ENCODE results near the gene TMSB10.

The TMSB10 gene

DNA sequence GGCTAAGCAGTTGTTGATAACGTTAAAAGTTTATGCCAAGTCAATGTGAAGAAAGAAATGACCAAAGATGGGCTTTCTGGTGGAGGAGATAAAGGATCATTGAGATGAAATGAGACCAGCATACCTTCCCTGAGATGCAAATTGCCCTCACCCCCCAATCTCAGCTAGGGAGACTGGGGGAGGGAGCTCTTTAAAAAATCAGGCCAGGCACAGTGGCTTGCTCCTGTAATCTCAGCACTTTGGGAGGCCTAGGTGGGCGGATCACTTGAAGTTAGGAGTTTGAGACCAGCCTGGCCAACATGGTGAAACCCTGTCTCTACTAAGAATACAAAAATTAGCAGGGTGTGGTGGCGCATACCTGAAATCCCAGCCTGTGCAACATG, 34.6 kb downstream of the TMSB10 start:
- peak; percentile 60 for DNase-seq

DNA sequence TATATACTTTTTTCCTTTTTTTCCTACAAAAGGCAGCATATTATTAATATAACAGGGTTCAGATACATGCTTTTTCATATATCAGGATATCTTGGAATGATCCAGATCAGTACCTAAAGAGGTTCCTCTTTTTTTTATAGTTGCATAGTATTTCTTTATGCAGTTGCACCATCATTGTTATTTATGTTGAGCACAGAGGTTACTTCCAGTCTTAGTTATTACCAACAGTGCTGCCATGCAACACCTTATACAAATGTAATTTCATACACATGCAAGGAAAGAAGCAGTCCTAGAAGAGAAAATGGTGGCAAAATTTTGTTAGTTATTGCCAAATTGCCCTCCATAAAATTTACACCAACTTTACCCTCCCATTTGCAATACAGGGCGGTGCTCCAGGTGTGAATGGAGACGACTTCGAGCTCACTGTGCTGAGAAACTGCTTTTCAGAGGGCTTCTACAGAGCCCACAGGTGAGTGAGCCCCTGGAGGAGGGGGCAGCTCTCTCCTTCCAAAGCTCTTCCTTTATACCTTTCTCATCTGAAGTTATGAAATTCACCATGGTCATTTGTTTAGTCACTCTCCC, 35.5 kb downstream of the TMSB10 start:
- no peak for DNase-seq

DNA sequence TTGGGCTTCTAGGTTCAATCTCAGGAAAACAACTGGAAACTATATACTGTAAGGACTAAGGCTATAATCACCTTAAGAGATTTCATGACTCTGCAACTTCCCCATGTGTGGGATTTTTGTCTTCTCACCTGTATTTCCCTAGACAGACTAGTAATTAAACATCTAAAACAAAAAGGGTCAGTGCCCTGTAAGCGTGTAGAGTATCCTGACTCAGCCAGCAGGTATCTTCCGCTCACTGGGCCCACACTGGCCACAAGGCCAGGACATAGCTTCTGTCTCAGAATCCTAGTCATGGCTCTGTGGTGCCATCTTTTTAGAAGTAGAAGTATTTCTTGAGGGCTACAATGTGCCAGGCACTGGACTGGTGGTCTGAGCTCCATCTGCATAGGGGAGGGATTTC, 36.7 kb downstream of the TMSB10 start:
- DNase-seq: no peak

DNA sequence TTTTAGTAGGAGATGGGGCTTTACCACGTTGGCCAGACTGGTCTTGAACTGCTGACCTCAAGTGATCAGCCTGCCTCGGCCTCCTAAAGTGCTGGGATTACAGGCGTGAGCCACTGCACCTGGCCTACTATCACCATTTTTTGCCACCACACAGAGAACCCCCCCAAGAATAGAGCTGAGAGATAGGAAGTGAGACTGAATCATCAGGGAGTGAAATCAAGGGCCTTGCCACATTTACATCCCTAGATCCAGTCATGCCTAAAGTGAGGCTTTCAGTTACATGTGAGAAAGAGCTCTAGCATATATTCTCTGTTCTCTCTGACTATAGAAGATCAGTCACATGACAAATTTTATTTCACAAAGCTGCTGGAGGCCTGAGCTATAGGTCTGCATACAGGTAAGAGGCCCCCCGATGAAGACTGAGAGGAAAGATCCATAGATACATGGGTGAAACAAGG, 37.5 kb downstream of the TMSB10 start:
- DNase-seq: peak; percentile 57

DNA sequence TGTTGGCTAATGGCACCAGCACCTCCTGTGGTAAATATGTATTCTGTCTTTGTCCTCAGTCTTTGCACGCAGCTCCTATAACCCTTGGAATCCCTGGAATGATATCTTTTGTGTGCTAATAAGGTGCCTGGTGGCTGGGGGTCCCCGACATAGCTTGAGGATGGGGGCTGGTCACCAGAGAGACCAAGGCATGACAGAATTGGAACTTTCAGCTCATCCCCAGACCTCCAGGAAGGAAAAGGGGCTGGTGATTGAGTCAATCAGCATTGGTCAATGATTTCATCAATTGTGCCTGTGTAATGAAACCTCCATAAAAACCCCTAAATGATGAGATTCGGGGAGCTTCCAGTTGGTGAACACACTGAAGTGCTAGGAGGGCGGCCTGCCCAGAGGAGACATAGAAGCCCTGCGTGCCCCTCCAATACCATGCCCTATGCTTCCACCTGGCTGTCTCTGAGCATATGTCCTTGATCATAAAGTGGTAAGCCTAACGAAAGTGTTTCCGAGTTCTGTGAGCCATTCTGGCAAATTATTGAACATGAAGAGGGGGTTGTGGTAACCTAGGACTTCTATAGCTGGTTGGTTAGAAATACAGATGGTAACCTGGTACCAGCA, 38.9 kb downstream of the TMSB10 start:
- DNase-seq: no peak

DNA sequence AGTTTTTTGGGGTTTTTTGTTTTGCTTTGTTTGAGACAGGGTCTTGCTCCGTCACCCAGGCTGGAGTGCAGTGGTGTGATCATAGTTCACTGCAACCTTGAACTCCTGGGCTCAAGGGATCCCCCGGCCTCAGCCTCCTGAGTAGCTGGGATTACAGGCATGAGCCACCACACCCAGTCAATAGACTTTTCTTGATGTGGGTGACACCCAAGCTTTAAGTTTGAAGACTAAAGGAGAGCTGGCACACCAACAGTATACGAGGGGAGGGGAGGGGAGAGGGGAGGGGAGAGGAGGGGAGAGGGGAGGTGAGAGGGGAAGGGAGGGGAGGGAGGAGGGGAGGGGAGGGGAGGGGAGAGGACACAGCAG, 40.4 kb downstream of the TMSB10 start:
- DNase-seq: peak; percentile 67

DNA sequence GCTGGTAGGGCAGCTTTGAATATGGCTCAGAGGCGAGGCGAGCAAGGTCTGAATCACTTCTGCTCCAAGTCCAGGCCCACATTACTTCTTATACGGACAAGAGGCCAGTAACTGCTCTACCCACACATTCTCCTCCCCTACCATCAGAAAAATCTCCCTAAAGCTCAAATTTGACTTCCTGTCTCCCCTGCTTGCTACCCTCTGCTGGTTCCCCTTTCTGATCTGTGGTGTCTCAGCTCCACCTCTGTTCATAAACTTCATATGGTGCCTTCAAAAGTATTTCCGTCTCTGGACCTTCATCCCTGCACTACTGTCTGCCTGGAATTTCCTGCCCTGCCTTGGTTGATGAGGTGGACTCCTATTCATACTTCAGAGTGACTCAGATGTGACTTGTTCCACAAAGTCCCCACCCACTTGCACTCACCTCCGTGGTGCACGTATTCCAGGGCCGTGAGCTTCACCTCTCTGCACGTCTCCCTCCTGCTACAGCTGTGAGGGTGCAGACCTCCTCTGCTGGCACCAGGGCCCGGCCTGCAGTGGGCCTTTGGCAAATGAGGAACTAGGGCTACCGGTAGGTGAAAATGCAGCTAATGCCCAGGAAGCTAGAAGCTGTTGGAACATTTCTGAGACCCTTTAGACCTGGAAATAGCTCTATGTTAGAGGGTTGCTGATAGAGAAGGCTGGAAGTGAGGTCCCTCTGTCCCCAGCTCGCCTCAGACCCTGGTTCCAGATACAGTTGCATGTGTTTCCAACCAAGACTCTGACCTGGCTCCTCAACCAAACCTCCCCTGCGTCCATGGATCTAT, 41.0 kb downstream of the TMSB10 start:
- peak; percentile 84 for DNase-seq

DNA sequence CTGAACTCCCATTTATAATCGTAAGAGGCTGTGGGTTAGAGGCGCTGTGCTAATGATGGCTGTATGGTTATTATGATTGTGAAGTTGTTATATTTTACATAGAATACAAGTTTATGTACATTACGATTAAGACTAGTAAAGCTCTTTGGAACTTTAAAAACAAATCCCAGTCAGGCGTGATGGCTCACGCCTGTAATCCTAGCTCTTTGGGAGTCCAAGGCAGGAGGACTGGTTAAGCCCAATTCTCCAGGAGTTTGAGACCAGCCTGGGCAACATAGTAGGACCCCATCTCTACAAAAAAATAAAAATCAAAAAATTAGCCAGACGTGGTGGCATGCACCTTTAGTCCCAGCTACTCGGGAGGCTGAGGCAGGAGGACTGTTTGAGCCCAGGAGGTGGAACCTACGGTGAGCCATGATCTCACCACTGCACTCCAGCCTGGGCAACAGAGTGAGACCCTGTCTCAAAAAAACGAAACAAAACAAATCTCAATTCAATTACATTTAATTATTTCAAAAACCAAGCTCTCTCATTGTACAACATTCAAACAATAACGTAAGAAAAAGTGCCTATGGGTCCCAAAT, 41.6 kb downstream of the TMSB10 start:
- no peak for DNase-seq

DNA sequence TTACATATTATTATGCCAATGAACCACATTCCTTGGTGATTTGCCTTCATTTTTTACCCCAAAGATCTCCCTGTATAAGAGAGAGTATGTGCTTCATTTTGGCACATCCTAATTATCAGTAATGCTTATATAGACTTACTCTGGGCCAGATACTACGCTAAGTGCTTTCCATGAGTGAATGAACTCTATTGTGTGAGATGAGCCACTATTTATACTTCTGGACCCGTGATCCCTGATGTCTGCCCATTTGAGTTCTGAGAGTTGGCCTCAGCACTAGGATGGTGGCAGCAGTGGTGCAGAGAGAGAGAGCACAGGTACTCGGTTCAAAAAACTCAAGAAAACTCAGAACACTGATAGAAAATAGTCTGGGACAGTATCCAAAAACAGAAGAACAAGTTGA, 48.1 kb downstream of the TMSB10 start:
- DNase-seq: no peak

DNA sequence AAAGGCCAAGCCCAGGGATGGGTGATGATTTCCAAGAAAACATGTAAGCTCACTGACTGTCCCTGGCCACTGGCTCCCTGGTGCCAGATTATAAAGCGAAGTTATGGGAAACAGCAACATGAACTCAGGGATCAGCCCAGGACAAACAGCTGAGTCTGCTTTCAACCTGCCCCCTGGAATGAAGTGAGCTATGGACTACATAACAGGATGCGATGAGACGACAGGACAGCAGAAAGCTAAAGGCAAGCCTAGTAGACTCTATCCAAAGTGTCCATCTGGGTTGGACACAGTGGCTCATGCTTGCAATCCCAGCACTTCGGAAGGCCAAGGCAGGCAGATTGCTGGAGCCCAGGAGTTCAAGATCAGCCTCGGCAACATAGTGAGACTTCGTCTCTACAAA, 48.9 kb downstream of the TMSB10 start:
- DNase-seq: no peak
